Thymus (tissue), 11 donors: ENCODE results near the gene TCF19. TPM values are rescaled to one million over a fixed set of nuclear protein-coding genes. Genes with fewer than 3 reads are reported as not detected.

ENCODE experiments used
- DNase-seq, 9 donors: peaks; one replicate each; pipeline ENCODE4 v3.0.0-alpha.2; 2013; ENCODE audit warnings: low spot score in 9 of 9, low read depth in 6 of 9, missing footprints in 1 of 9
- H3K27ac ChIP-seq, 2 donors: one replicate each; pipeline ENCODE4 v1.5.1; 2013; ENCODE audit warnings: control low read depth in 1 of 2, low read depth in 1 of 2, low read length in 1 of 2, mild to moderate bottlenecking in 1 of 2, moderate library complexity in 1 of 2
- H3K27me3 ChIP-seq, 2 donors: one replicate each; pipeline ENCODE4 v1.5.1; 2013; ENCODE audit warnings: low read length in 1 of 2; ENCODE audit not compliant: control insufficient read depth in 2 of 2, insufficient read depth in 1 of 2
- H3K36me3 ChIP-seq, 2 donors: one replicate each; pipeline ENCODE4 v1.5.1; 2013; ENCODE audit warnings: low read length in 1 of 2, mild to moderate bottlenecking in 1 of 2, moderate library complexity in 1 of 2; ENCODE audit not compliant: control insufficient read depth in 2 of 2, insufficient read depth in 2 of 2
- H3K4me1 ChIP-seq, 2 donors: one replicate each; pipeline ENCODE4 v1.5.1; 2013; ENCODE audit warnings: low read length in 2 of 2; ENCODE audit not compliant: control insufficient read depth in 2 of 2, insufficient read depth in 2 of 2
- H3K4me3 ChIP-seq, 2 donors: one replicate each; pipeline ENCODE4 v1.5.1; 2013; ENCODE audit warnings: low read length in 2 of 2, control low read depth in 1 of 2, mild to moderate bottlenecking in 1 of 2
- H3K9me3 ChIP-seq, 2 donors: one replicate each; pipeline ENCODE4 v1.5.1; 2013; ENCODE audit warnings: low read length in 1 of 2, mild to moderate bottlenecking in 1 of 2; ENCODE audit not compliant: control insufficient read depth in 2 of 2, insufficient read depth in 1 of 2
- WGBS: extraction: QIAGEN DNeasy Blood & Tissue Kit; methylation state at CpG from one replicate; pipeline ENCODE4 v1.1.7; 2013; 5-methylcytosine and 5-hydroxymethylcytosine counted together
- polyA plus RNA-seq: library from polyadenylated mRNA; stranded (reverse); fragments of 200-250 nt; gene quantifications from one replicate; pipeline ENCODE4 v1.2.3, GENCODE V29; 2013
- total RNA-seq: library from RNA; stranded (reverse); fragments of 120-200 nt; gene quantifications from one replicate; pipeline ENCODE4 v1.2.4, GENCODE V29; 2013
- donor health status: healthy.

Gene TCF19
- total and polyA plus RNA-seq, 2 donors = 5.1 to 23.8 TPM

- Histone ChIP-seq H3K27me3 (no peaks in the 10 kb centered on the region), H3K9me3 (no peaks in the 10 kb centered on the region), H3K27ac (no peak overlapping the region), H3K4me3 (no peak overlapping the region), H3K36me3 (no peaks in the 10 kb centered on the region), H3K4me1 (peaks cover 5 to 14% of the 10 kb centered on the region in 2 donors)
- WGBS = 67% methylated on average over 2 of the region's 2 CpGs
- no peak for DNase-seq
These were observed 50.1 kb downstream of the TCF19 start for GRCh38 chr6:31208506-31208905.

GRCh38 chr6:31209137-31209536 is 50.7 kb downstream of the TCF19 start:
- Histone ChIP-seq H3K4me3 (no peak overlapping the region), H3K9me3 (no peaks in the 10 kb centered on the region), H3K27ac (no peak overlapping the region), H3K27me3 (no peaks in the 10 kb centered on the region), H3K4me1 (peaks cover 3 to 9% of the 10 kb centered on the region in 2 donors), H3K36me3 (no peaks in the 10 kb centered on the region)
- DNase-seq = no peak
- 71% methylated on average over 2 of the region's 2 CpGs for WGBS

DNA sequence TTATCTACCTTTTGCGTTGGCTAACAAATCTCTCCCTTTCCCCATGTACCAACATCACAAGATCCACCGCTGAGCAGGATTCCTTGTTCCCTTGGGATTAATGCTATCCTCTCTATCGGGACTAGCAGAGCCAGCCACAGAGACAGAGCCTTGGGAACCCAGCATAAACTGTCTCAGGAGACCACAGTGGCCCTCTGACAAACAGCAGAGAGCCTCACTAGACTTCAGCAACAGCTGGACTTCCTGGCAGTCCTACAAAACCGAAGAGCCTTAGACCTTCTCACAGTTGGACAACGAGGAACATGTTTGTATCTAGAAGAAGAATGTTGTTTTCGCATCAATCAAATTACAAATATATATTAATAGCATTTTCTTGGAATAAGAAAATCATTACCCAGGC is 51.7 kb downstream of the TCF19 start:
- no peaks in the 10 kb centered on the region for H3K27me3 ChIP-seq
- WGBS = 64% methylated on average over 6 of the region's 6 CpGs
- H3K4me1 ChIP-seq = no peaks in the 10 kb centered on the region
- no peak overlapping the region for H3K27ac ChIP-seq
- H3K36me3 ChIP-seq = no peaks in the 10 kb centered on the region
- no peak for DNase-seq
- H3K4me3 ChIP-seq = no peak overlapping the region
- H3K9me3 ChIP-seq = no peaks in the 10 kb centered on the region

GRCh38 chr6:31210741-31211532 is 52.5 kb downstream of the TCF19 start:
- H3K27ac ChIP-seq = no peak overlapping the region
- 78% methylated on average over 5 of the region's 5 CpGs for WGBS
- H3K27me3 ChIP-seq = no peaks in the 10 kb centered on the region
- H3K36me3 ChIP-seq = no peaks in the 10 kb centered on the region
- H3K4me3 ChIP-seq = no peak overlapping the region
- no peaks in the 10 kb centered on the region for H3K9me3 ChIP-seq
- DNase-seq = no peak
- no peaks in the 10 kb centered on the region for H3K4me1 ChIP-seq

Other genes starting within 250 kb of the TCF19 start
- gene VARS2, start 244.4 kb upstream of the TCF19 start, total RNA-seq = 30.3 TPM
- 40.4 TPM for gene VARS2, start 244.4 kb upstream of the TCF19 start, polyA plus RNA-seq
- gene SFTA2, start 226.4 kb upstream of the TCF19 start, total RNA-seq = 0.19 TPM
- gene SFTA2, start 226.4 kb upstream of the TCF19 start, polyA plus RNA-seq = 1.8 TPM
- 0.05 TPM for gene MUCL3, start 217.6 kb upstream of the TCF19 start, total RNA-seq
- 0.02 TPM for gene MUCL3, start 217.6 kb upstream of the TCF19 start, polyA plus RNA-seq
- gene MUC21, start 174.9 kb upstream of the TCF19 start, total RNA-seq = under 0.01 TPM
- 0.27 TPM for gene MUC21, start 174.9 kb upstream of the TCF19 start, polyA plus RNA-seq
- gene MUC22, start 148.1 kb upstream of the TCF19 start, total RNA-seq = 0.05 TPM
- gene MUC22, start 148.1 kb upstream of the TCF19 start, polyA plus RNA-seq = 0.02 TPM
- gene C6orf15, start 46.0 kb upstream of the TCF19 start, total RNA-seq = 0.38 TPM
- gene C6orf15, start 46.0 kb upstream of the TCF19 start, polyA plus RNA-seq = 24.6 TPM
- 0.14 TPM for gene PSORS1C1, start 43.8 kb upstream of the TCF19 start, total RNA-seq
- 2.0 TPM for gene PSORS1C1, start 43.8 kb upstream of the TCF19 start, polyA plus RNA-seq
- 0.05 TPM for gene CDSN, start 38.1 kb upstream of the TCF19 start, total RNA-seq
- gene CDSN, start 38.1 kb upstream of the TCF19 start, polyA plus RNA-seq = 6.2 TPM
- not detected for gene PSORS1C2, start 19.5 kb upstream of the TCF19 start, total RNA-seq
- 16.4 TPM for gene PSORS1C2, start 19.5 kb upstream of the TCF19 start, polyA plus RNA-seq
- gene CCHCR1, start 787 bp upstream of the TCF19 start, total RNA-seq = 14.2 TPM
- 24.5 TPM for gene CCHCR1, start 787 bp upstream of the TCF19 start, polyA plus RNA-seq
- 0.80 TPM for gene POU5F1, start 12.1 kb downstream of the TCF19 start, total RNA-seq
- 5.2 TPM for gene POU5F1, start 12.1 kb downstream of the TCF19 start, polyA plus RNA-seq
- gene HLA-C, start 113.5 kb downstream of the TCF19 start, total RNA-seq = 259 TPM
- gene HLA-C, start 113.5 kb downstream of the TCF19 start, polyA plus RNA-seq = 293 TPM
- gene HLA-B, start 198.6 kb downstream of the TCF19 start, total RNA-seq = 1,474 TPM
- gene HLA-B, start 198.6 kb downstream of the TCF19 start, polyA plus RNA-seq = 2,173 TPM
- 5.6 TPM for gene MICA, start 245.0 kb downstream of the TCF19 start, total RNA-seq
- 9.4 TPM for gene MICA, start 245.0 kb downstream of the TCF19 start, polyA plus RNA-seq